KBM-7 (cell line): ENCODE data around the gene CENPW.

Experiments used
- DNase-seq: peaks from one replicate; pipeline ENCODE4 v3.0.0-alpha.2; 2015
- in situ Hi-C: fragments of 300-500 bp; cut with MboI; formaldehyde crosslinking; loops from 2 replicates; pipeline ENCODE4 v1.14.3; 2020; ENCODE audit warnings: low sequenced_read_pairs, low pct_unique_long_range_greater_than_20kb, mixed read lengths

Gene CENPW

GRCh38 chr6:126339796-126340609 is at the start of gene CENPW:
TSS of gene CENPW (plus strand) at chr6:126340115. CDS start at chr6:126340274, 159 bp downstream.
- in situ Hi-C loops = no loop called here
- peak; percentile 93 for DNase-seq

- no peak for DNase-seq
- in situ Hi-C loops = no loop called here
These were observed 45.9 kb upstream of the CENPW start for GRCh38 chr6:126293891-126294524.

DNA sequence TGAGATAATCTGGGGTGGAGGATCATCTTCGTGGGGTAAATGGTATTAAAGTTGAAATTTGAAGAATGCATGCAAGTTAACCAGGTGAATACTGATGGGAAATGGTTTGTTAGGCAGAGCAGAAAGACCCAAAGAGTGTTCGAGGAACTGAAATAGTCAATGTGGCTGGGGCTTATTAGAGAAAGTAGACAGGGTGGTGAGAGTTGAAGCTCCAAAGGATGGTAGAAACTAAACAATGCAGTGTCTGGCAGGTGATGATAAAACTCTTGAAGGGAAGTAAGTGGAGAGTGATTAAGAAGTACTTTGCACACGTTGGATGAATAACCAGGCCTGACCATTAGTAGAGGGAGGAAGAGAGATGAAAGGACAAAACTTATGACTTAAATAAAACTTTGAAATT is 39.8 kb upstream of the CENPW start:
- in situ Hi-C loops = no loop called here
- no peak for DNase-seq

- DNase-seq = no peak
- in situ Hi-C loops = no loop called here
These were observed 39.2 kb upstream of the CENPW start for GRCh38 chr6:126300735-126301134.

DNA sequence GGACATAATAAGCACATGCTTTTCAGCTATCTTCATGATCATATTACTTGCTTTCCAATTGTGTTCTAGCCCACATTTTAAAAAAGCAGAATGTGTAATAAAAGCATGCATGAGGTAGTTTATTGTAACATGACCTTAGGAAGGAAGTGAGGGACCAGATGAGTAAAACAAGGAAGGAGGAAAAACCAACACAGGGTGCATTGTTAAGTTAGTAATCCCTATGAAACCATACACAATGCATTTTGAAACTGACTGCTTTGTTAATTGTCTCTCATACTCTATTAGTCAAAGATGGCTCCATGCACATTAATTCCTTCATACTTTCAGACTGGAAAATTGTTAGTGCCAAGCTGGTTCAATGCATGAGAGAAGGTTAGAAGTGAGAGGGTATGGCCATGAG is 37.7 kb upstream of the CENPW start:
- no peak for DNase-seq
- in situ Hi-C loops = no loop called here

DNA sequence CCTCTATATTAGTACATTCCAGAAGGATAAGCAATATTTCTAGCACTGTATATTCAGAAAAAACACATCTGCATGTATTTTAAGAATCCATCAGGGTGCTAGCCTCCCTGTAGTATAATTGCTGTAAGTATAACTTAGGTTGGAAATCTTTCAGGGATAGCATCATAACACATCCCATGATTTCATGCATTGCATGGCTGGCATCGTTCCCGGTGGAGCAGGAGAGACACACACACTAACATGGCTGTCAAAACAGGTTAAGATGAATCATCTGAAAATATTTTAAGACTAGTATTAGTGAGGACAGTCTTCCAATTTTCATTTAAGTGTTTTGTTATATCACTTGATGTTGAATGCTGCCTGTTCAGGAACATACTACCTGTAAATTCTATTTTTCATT is 32.1 kb upstream of the CENPW start:
- in situ Hi-C loops = no loop called here
- no peak for DNase-seq

GRCh38 chr6:126308362-126308761 is 31.6 kb upstream of the CENPW start:
- in situ Hi-C loops = no loop called here
- DNase-seq = no peak

- in situ Hi-C loops = no loop called here
These were observed 27.8 kb upstream of the CENPW start for GRCh38 chr6:126312013-126312665.

GRCh38 chr6:126313941-126314340 is 26.0 kb upstream of the CENPW start:
- in situ Hi-C loops = no loop called here
- DNase-seq = no peak

More at GRCh38 chr6:126312013-126312665, 27.8 kb upstream of the CENPW start:
- peak; percentile 9 for DNase-seq

GRCh38 chr6:126318797-126319196 is 21.1 kb upstream of the CENPW start:
- in situ Hi-C loops = no loop called here
- DNase-seq = no peak

DNA sequence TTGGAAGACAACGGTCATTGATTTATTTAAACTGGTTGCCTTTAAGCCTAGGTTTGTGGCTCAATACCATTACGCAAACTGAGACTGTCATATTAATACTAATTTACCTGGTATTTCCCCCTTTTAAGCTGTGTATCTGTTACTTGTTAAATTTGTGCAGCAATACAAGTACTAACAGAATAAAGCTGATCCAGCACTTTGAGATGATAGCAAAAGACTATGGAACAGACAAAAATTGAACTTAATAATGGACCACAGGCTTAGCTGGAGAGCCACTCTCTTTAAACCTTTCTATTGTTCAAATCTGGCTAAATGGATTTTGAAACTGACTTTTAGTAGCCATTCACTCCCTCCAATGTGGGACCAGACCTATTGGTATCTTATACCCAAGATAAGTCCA is 6.2 kb upstream of the CENPW start:
- in situ Hi-C loops = no loop called here
- no peak for DNase-seq

GRCh38 chr6:126335210-126335609 is 4.7 kb upstream of the CENPW start:
- no peak for DNase-seq
- in situ Hi-C loops = no loop called here

DNA sequence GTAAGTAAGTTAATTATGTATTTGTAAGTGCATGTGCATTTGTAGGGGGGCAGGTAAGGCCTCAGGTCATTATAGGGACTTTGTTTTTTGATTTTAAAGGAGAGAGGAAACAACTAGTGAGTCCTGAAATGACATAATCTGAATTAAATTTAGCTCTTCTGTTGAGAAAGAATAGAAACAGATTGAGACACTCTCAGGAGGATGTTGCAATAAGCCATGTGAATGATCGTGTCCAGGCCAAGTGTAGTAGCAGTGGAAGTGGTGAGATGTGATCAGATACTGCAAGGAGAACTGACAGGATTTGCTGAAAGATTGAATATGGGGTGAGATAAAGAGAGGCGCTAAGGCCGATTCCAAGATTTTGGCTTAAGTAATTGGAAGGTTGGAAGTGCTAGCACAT is 2.6 kb upstream of the CENPW start:
- DNase-seq = peak; percentile 15
- in situ Hi-C loops = no loop called here

GRCh38 chr6:126341126-126341525 is 1.2 kb downstream of the CENPW start:
- DNase-seq = no peak
- in situ Hi-C loops = no loop called here

- no peak for DNase-seq
- in situ Hi-C loops = no loop called here
These were observed 4.3 kb downstream of the CENPW start for GRCh38 chr6:126344181-126344580.

DNA sequence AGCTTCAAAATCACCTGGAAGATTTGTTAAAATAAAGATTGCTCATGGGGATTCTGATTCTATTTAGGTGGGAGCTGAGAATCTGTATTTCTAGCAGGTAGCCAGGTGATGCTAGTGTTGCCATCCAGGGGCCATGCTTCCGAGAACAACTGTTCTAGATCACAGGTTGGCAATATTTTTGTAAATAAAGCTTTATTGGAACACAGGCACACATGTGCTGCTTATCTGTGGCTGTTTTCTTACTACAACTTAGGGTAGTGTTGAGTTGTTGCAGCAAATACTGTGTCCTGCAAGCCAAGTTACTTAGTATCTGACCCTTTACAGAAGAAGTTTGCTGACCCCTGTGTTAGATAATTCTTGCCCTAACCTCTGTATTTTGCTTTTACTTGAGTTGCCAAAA is 12.0 kb downstream of the CENPW start:
- DNase-seq = no peak
- in situ Hi-C loops = no loop called here

GRCh38 chr6:126352514-126352913 is 12.6 kb downstream of the CENPW start:
- in situ Hi-C loops = no loop called here
- no peak for DNase-seq

- in situ Hi-C loops = no loop called here
- DNase-seq = no peak
These were observed 16.6 kb downstream of the CENPW start for GRCh38 chr6:126356526-126356925.

- no peak for DNase-seq
- in situ Hi-C loops = no loop called here
These were observed 20.1 kb downstream of the CENPW start for GRCh38 chr6:126359936-126360537.
